GM21528 (cell line): ENCODE measurements around the gene CDH13.

Experiments
- ATAC-seq: cut with Tn5 transposase; IDR thresholded peaks from one replicate; pipeline ENCODE4 v1.9.1; 2021; ENCODE audit warnings: mild to moderate bottlenecking, moderate library complexity; ENCODE audit not compliant: unreplicated experiment, low FRiP score

The CDH13 gene

DNA sequence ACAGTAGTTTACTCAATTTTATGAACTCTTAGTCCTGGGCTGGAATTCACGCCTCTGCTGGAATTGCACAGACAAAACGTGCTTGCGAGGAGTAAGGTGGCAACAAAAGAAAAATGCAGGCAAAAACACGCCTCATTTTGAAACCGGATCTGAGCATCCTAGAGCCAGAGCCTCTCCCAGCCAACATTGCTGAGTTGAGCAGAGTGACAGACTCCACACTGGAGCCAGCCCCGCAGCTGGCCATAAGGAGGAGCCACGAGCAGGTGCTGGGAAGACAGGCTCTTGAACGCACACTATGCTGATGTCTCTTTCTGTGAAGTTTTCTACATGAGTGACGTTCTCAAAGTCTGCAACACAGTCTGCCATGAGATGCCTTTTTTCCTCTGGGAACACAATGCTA, 1166.4 kb downstream of the CDH13 start:
- ATAC-seq: no peak

DNA sequence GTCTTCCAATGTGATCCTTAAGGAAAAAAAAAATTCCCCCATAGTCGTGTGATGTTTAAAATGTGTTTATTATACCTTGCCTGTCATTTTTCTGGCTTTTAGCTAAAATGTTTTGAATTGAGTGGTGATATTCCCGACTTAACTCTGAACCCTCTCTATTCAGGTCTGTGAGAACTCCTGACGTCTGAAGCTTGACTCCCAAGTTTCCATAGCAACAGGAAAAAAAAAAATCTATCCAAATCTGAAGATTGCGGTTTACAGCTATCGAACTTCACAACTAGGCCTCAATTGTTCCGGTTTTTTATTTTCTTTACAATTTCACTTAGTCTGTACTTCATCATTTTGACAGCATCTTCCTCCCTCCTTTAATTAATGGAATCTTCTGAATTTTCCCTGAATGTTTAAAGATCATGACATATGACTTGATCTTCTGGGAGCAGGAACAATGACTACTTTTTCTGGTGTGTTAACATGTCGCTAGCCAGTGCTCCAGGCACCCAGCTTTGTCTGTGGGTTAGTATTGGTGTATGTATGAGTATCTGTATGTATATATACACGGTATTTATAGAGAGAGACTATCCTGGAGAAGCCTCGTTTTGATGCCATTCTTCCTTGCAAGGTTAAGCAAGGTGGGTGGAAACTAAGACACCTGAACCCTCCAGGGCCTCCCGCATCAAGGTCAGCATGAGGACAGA, 1168.2 kb downstream of the CDH13 start:
- no peak for ATAC-seq

DNA sequence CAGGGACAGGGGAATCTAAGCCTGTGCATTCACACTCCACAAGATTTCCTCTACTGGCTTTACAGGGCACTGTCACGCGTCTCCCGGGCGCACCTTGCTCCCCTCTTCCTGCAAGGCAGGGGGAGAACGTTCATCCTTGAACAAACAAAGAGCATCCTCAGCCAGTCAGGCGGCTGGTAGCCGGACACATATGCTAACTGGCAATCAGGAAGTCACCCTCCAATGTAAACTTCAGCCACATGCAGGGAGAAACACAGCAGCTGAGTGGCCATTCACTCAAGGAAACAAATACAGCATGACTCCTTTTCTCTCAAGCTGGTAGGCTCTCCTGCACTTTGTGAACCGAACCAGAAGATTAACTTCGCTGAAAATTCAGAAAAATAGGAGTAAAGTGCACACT, 1170.2 kb downstream of the CDH13 start:
- no peak for ATAC-seq

DNA sequence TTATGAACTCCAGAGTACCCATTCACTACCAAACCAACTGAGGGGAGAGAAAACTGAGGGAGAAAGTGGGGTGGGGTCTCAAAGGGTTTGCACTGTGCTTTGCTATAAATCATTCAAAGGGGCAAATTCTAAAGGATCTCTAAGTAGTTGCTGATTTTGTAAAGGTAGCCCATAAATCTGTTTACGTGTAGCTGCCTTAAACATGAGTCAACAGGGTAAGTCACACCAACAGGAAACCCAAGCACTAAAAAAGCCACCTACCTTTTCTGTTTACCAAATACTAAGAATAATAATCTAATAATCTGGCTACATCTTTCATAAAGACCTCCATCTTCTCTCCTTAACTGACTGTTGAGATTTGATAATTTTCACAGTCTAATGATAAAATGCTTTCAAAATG, 1172.6 kb downstream of the CDH13 start:
- no peak for ATAC-seq

DNA sequence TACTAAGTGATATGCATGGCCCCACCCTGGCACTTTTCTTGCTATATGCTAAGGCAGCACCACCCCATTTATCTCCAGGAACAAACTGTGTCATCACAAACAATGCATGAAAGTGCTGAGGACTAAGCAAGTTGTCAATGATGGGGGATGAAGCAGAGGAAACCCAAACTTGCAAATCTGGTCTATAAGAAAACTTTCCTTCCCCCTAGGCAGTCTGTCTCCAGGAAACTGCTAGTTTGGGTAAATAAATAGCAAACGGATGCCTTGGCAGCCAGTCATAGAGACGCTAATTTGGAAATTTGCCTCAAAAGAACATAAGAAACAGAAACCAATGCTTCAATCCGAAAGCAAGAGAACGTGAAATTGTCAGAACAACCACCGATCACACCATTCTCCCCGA, 1175.4 kb downstream of the CDH13 start:
- ATAC-seq: no peak

DNA sequence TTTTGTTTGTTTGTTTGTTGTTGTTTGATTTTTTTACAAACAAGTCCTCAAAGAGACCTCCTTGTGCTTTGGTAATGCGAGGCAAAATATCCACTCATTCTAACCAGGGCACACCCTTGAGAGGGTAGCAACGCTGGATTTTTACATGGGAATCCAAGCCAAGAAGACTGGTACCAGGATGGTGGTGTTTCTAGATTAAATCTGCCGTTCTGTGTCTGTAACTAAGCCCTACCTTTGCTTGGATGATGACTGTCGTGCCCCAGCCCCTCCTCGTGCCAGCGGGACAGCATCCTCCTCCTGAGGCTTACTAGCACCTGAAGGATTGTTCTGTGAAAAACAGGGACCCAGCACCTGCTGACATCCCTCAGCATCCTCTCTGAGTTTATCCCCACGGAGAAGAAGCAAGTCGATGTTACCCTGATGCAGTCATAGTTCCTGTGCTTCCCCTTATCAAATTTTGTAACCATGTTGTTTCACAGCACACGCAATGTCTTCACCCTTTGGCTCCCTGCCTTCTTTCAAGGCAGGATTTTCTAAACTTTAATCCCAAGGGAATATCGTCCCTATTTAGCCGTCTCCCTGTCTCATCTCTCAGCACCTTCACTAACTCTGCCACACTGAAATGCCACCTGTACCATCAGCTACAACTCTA, 1175.9 kb downstream of the CDH13 start:
- no peak for ATAC-seq

DNA sequence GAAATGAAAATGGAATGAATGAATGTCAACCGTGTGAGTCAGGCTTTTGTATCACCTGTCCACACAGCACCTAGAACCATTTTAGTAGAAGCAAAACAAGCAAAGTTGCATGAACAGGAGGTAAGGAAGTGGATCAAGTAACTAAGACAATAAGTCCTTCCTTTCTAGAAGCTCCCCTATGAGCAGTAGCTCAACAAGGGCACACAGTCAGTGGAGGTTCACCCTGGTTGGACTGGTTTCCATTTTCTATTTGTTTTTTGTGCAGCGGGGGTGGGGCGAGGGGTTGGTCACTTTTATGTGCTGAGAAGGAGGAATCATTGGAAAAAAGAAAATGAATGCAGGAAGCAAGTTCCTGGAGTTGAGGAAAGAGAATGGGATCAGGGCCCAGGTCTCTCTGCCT, 1177.0 kb downstream of the CDH13 start:
- no peak for ATAC-seq

DNA sequence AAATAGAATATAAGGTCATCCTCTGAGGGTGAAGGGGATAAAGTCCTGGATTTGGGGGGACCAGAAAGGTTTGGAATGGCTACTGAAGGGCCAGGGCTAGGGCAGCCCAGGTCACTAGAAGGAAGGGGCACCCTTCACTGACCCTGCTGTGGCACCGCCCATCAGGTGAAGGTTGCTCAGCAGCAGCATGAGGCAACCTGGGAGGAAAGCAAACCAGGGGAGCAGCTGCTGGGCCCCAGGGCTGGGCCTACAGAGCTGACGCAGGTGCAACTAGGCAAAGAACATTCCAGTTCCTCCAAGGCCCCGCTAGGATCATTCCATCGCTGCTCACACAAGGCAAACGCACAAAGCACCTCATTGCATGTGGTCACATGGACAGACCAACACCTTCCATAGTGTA, 1177.6 kb downstream of the CDH13 start:
- no peak for ATAC-seq

DNA sequence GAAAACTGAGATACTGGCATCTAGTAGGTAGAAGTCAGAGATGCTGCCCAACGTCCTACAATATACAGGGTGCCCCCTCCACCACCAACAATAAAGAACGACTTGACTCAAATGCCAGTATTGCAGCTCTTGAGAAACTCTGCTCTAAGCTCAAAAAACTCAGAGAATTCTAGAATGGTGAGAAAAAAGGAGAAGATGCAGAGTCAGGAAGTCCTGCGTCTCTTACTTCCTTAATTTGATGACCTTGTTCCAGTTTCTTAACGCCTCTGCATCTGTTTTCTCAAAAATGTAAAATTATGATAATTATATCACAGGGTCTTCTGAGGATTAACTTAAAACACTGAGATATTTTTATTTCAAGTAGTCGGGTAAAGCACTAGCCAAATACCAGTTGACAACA, 1179.3 kb downstream of the CDH13 start:
- ATAC-seq: no peak

DNA sequence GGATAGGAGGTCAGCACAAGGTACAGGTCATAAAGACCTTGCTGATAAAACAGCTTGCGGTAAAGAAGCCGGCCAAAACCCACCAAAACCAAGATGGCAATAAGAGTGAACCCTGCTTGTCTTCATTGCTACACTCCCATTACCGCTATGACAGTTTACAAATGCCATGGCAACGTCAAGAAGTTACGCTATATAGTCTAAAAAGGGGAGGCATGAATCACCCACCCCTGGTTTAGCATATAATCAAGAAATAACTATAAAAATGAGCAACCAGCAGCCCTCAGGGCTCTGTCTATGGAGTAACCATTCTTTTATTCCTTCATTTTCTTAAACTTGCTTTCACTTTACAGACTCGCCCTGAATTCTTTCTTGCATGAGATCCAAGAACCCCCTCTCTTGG, 1180.0 kb downstream of the CDH13 start:
- no peak for ATAC-seq

DNA sequence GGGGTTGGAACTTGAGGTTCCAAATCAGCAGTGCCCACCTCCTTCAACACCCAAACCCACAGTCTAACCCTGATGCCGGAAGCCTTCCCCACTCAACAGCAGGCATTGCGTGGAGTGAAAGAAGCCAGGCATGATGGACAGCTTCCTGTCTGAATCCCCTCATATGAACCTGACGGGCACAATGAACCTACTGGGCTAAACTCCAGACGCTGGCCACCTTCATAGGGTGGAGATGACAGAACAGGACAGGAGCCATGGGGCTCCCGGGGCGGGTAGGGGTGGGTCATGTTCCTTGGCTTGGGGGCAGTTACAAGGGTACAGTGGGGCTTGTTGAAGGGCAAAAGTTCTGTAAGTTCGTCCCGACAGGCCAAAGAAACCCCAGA, 1180.5 kb downstream of the CDH13 start:
- peak; percentile 5 for ATAC-seq

DNA sequence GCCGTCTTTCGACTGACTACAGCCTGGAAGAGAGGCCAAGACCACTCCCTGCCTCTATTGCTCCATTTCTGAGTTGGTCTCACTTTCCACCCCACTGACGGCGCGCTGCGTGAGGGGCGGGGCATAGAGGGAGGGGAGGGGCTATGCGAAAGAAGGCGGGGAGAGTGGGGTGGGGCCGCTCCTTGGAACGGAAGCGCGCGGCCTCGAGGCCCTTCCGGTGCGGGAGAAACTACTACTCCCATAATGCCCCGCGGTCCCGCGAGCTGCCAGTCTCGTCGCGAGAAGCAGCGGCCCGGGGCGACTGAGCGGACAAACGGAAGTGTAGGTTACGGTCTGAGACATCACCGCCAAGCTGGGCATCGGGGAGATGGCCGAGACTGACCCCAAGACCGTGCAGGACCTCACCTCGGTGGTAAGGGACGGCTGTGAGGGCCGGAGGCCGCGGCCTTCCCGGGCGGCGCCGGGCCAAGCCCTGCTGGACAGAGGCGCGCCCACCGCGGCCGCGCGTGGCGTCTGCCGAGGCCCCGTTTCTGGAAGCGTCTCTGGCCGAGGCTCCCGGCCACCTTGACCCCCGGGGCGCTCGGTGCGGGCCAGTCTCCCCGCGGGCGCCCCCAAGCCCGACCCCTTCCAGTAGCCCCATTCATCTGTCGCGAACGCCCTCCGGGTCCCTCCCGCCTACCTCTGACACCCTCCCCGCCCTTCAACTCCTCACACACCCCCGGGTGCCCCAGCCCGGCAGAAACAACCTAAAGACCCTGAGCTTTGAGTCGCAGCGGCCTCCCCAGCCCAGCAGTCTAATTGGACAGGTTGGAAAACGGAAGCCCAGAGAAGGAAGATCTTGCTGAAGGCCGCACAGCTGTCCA, 1181.2 kb downstream of the CDH13 start, which contains the start of gene HSBP1:
Gene HSBP1, plus strand, starts transcription at position 269 of the 863 bp plus-strand sequence. Its CDS starts 99 bp downstream, at position 368.
- ATAC-seq: peak; percentile 92

DNA sequence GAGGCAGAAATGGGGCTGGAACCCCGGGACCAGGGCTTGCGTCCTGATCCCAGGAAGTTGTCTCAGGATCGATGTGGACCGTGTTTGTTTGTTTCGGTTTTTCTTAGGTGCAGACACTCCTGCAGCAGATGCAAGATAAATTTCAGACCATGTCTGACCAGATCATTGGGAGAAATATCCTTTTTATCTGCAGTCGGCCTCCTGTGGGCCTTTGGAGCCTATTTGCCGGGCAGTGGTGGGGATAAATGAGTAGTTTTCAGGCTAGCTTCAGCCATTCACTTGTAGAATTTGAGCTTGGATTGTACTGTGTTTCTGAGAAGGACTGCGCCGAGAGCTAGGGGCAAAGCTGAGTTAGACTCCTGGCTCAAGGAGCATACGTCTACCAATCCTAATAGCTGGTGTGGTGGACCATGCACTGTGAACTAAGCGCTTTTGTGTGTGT, 1181.8 kb downstream of the CDH13 start:
- no peak for ATAC-seq

DNA sequence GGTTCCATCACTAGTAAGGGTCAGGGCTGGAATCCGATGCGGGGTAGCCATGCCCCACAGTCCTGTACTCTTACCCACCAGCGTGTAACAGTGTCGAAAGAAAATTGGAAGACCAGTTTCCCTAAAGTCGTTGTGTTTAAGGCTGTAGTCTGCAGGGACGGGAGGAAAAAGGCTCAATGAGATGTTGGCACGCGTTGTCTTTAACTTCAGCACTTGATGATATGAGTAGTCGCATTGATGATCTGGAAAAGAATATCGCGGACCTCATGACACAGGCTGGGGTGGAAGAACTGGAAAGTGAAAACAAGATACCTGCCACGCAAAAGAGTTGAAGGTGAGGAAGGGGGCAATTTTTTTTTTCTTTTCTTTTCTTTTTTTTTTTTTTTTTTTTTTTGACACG, 1182.3 kb downstream of the CDH13 start:
- ATAC-seq: no peak

DNA sequence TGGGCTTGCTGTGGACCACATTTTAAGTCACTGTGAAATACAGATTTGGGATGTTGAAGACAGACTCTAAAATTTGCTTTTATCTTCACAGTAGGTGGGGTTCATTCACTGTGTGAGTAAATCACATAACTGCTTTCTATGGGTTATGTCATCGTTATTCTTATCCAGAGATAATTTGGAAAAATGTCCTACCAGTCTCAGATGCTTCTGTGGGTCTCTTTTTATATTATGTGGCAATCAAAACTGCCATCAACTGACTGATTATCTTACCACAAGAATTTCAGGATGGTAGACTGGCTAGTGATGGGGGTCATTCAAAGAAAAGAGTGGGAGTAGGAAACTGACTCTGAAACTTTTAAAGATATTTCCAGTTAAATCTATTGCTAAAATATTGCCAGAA, 1184.1 kb downstream of the CDH13 start:
- ATAC-seq: no peak

DNA sequence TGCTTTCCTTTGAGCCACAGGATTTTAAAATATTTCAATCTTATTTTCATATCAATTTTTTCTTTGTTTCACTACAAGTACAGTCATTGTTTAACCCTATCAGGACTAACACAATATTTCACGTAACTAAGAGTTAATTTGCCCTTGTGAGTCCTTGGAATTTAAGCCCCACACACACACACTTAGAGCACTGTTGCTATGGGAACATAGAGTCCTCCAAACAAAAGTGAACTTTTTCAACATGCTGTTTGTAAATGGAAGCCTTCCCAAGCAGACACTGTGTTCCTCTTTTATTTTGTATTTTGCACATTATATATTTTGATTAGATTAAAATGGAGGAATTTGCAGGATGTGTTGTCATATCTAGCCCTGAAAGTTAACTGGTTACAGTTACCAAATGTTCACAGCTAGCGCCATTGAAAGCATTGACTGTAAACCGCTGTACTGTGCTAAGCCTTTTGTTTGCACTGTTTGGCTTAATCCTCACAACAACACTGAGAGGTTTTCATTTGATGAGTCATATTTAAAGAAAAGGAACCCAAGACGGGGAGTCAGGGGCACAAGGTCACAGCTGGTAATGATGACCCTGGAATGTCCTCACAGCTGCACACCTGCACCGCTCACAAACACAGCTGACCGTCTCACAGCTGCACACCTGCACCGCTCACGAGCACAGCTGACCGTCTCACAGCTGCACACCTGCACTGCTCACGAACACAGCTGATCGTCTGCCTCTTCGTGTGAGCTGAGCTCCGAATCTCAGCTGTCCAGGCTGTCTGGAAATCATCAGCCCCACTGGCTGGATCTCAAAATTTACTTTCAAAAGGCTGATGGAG, 1187.3 kb downstream of the CDH13 start:
- ATAC-seq: no peak

DNA sequence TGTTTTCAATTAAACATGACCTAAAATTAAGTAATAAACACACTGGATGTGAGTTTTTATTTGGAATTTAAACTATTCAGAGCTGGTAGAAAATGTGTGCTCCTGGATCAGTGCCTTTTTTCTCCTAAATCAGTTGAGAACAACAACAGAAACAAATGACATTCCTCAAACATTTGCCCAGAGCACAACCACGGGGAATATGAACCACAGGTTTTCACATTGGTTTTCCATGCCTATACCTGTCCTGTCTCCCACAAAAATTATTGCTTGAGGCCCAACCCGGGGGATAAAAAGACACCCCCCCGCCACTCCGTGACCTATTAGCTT, 1187.9 kb downstream of the CDH13 start:
- ATAC-seq: no peak

DNA sequence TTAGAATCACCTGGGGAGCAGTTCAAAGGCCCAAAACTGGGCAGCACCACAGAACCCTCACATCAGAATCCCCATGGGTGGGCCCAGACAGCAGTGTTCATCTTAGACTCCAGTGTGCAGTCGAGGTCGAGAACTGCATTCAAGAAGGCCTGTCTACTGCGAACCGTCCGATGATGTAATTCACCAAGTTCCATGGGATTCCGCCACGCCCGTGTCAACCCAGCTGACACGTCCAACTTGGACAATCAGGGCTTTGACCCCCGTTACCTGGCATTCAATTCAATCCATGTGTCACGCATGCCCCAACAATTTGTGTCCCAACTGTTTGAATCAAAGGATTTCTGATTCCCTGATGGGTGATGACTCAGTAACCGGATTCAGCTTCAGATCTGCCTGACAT, 1190.3 kb downstream of the CDH13 start:
- ATAC-seq: no peak

DNA sequence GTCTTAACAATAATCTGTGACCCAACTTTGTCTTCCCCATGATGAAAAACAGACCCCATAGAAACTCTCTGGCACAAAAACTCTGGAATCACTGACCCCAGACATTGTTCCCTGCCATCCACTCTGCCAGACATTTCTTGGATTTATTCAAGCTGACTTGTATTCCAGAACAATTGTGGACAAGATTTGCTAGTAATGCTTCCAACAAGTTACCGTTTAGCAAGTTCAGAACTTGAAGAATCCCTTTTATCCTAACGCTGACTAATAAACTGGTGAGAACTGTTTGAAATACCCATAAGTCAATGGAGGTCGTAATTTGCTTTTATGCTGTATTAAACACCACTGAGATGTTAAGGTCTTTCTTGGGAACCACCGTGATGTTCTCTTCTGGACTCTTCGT, 1191.5 kb downstream of the CDH13 start:
- no peak for ATAC-seq

DNA sequence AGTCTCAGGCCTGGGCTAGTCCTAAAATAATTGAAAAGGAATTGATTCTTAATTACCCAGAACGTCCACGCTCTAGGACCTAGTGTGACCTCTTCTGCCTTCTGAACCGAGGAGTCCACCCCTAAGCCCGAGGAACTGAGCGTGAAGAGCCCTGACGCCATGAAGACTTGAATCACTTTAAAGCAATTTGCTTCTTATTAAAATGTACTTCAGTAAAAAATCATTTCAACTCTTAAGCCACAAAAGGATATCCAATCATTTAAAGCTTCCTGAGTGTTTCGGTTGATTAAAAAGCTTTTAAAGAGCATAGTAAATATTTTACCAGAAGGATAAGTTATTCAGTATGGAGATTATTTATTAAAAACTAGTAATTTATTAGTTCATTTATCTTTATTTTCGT, 1192.6 kb downstream of the CDH13 start:
- no peak for ATAC-seq
